Measurements from ENCODE around the gene XPC.

Gene XPC

GRCh38 chr3:14146381-14147065, 31.9 kb downstream of the XPC start:
- no peak for DNase-seq

GRCh38 chr3:14145670-14146380, 32.6 kb downstream of the XPC start:
- no peak for DNase-seq

GRCh38 chr3:14145236-14145635, 33.2 kb downstream of the XPC start:
- DNase-seq = no peak

GRCh38 chr3:14144423-14145075, 33.9 kb downstream of the XPC start:
- DNase-seq = peak; percentile 61

GRCh38 chr3:14143271-14144225, 34.9 kb downstream of the XPC start:
- no peak for DNase-seq

GRCh38 chr3:14142567-14143270, 35.7 kb downstream of the XPC start:
- DNase-seq = peak; percentile 35

- no peak for DNase-seq
Measured at GRCh38 chr3:14141602-14142341, 36.6 kb downstream of the XPC start.

GRCh38 chr3:14141144-14141543, 37.3 kb downstream of the XPC start:
- no peak for DNase-seq

- DNase-seq = no peak
Measured at GRCh38 chr3:14140668-14141067, 37.7 kb downstream of the XPC start.

GRCh38 chr3:14139771-14140170, 38.6 kb downstream of the XPC start:
- DNase-seq = no peak

GRCh38 chr3:14138878-14139655, 39.3 kb downstream of the XPC start:
- no peak for DNase-seq

- no peak for DNase-seq
Measured at GRCh38 chr3:14138109-14138877, 40.1 kb downstream of the XPC start.

- DNase-seq = no peak
Measured at GRCh38 chr3:14137445-14137844, 41.0 kb downstream of the XPC start.

- no peak for DNase-seq
Measured at GRCh38 chr3:14137004-14137403, 41.4 kb downstream of the XPC start.

- no peak for DNase-seq
Measured at GRCh38 chr3:14135581-14135980, 42.8 kb downstream of the XPC start.

- no peak for DNase-seq
Measured at GRCh38 chr3:14134291-14134690, 44.1 kb downstream of the XPC start.

- DNase-seq = no peak
Measured at GRCh38 chr3:14133876-14134275, 44.5 kb downstream of the XPC start.

GRCh38 chr3:14133188-14133800, 45.1 kb downstream of the XPC start:
- no peak for DNase-seq

GRCh38 chr3:14132689-14133088, 45.7 kb downstream of the XPC start:
- DNase-seq = no peak

All from stimulated activated CD4-positive, alpha-beta T cell treated with anti-CD3 and anti-CD28 coated beads, Interleukin-1b, Interleukin-23, amount 100 ng/mL, for 48 hours (primary cell).